ENCODE data around the gene OR2A1.
"Not testable (repeated sequence)": the region's sequence is repeated elsewhere in the genome, so short reads cannot be mapped to it uniquely, and the experiment has no call there.

Gene OR2A1

GRCh38 chr7:144330044-144330443, 17.8 kb downstream of the OR2A1 start:
- DNase-seq, result not testable (repeated sequence)

GRCh38 chr7:144331221-144331995, 19.2 kb downstream of the OR2A1 start:
- not testable (repeated sequence) for DNase-seq

GRCh38 chr7:144331996-144332288, 19.7 kb downstream of the OR2A1 start:
- DNase-seq, result not testable (repeated sequence)

- not testable (repeated sequence) for DNase-seq
These were observed 36.4 kb downstream of the OR2A1 start for GRCh38 chr7:144348625-144349024.

GRCh38 chr7:144351667-144352066, 39.4 kb downstream of the OR2A1 start:
- DNase-seq, result not testable (repeated sequence)

GRCh38 chr7:144355176-144355822, 43.1 kb downstream of the OR2A1 start, which contains the start of gene ARHGEF5:
ARHGEF5 (plus strand) TSS chr7:144355402; CDS start chr7:144362670, 7,268 bp downstream.
- not testable (repeated sequence) for DNase-seq

GRCh38 chr7:144356185-144356584, 44.0 kb downstream of the OR2A1 start:
- DNase-seq, result not testable (repeated sequence)

GRCh38 chr7:144356860-144357259, 44.6 kb downstream of the OR2A1 start:
- DNase-seq, result not testable (repeated sequence)

- not testable (repeated sequence) for DNase-seq
These were observed 49.8 kb downstream of the OR2A1 start for GRCh38 chr7:144362061-144362460.

GRCh38 chr7:144365523-144365922, 53.3 kb downstream of the OR2A1 start:
- DNase-seq, result not testable (repeated sequence)

- not testable (repeated sequence) for DNase-seq
These were observed 55.0 kb downstream of the OR2A1 start for GRCh38 chr7:144367250-144367649.

- DNase-seq, result not testable (repeated sequence)
These were observed 57.0 kb downstream of the OR2A1 start for GRCh38 chr7:144369221-144369620.

Data from CD4-positive, alpha-beta T cell treated with Interleukin-17A for 1 hour (primary cell).